DOHH2 (cell line): Measurements from ENCODE around the gene AKAP5.

Experiments
- H3F3A ChIP-seq: fragments of 200-600 bp; sonication (generic), shearing (Covaris generic); 2 replicates; pipeline ENCODE4 v1.6.0; 2016; ENCODE audit warnings: antibody characterized with exemption, mild to moderate bottlenecking; ENCODE audit not compliant: control insufficient read depth, insufficient read depth
- H3K27ac ChIP-seq: fragments of 200-600 bp; sonication (generic); 2 replicates; pipeline ENCODE4 v1.5.1; 2014; ENCODE audit warnings: low read depth, mild to moderate bottlenecking, low read length, moderate library complexity
- H3K27me3 ChIP-seq: fragments of 200-600 bp; sonication (generic); 2 replicates; pipeline ENCODE4 v1.6.1; 2014; ENCODE audit warnings: mild to moderate bottlenecking, low read length, mixed read lengths; ENCODE audit not compliant: control insufficient read depth
- H3K36me3 ChIP-seq: fragments of 200-600 bp; sonication (generic); 2 replicates; pipeline ENCODE4 v1.6.1; 2014; ENCODE audit warnings: mild to moderate bottlenecking, low read length, moderate library complexity, mixed read lengths; ENCODE audit not compliant: control insufficient read depth
- H3K4me1 ChIP-seq: fragments of 200-600 bp; sonication (generic); 2 replicates; pipeline ENCODE4 v1.6.1; 2014; ENCODE audit warnings: mild to moderate bottlenecking, low read length, mixed read lengths; ENCODE audit not compliant: control insufficient read depth
- H3K4me2 ChIP-seq: fragments of 200-600 bp; sonication (generic); 2 replicates; pipeline ENCODE4 v1.6.0; 2014; ENCODE audit warnings: mild to moderate bottlenecking, low read length, moderate library complexity
- H3K4me3 ChIP-seq: fragments of 200-600 bp; sonication (generic); 2 replicates; pipeline ENCODE4 v1.5.1; 2014; ENCODE audit warnings: mild to moderate bottlenecking, low read length, mixed read lengths
- H3K79me2 ChIP-seq: fragments of 200-600 bp; sonication (generic); 2 replicates; pipeline ENCODE4 v1.6.1; 2014; ENCODE audit warnings: mild to moderate bottlenecking, low read length, mixed read lengths; ENCODE audit not compliant: control insufficient read depth
- H3K9me2 ChIP-seq: fragments of 200-600 bp; sonication (generic); replicated peaks from 2 replicates; pipeline ENCODE4 v1.6.1; 2014; ENCODE audit warnings: mild to moderate bottlenecking, low read length, mixed read lengths; ENCODE audit not compliant: control insufficient read depth
- H3K9me3 ChIP-seq: fragments of 200-600 bp; sonication (generic); 2 replicates; pipeline ENCODE4 v1.6.1; 2014; ENCODE audit warnings: antibody characterized with exemption, low read length, mixed read lengths; ENCODE audit not compliant: control insufficient read depth, insufficient read depth
- H4K20me1 ChIP-seq: fragments of 200-600 bp; sonication (generic); 2 replicates; pipeline ENCODE4 v1.6.0; 2014; ENCODE audit warnings: low read depth, mild to moderate bottlenecking, antibody characterized with exemption, low read length, moderate library complexity; ENCODE audit not compliant: control insufficient read depth, insufficient read depth
- CTCF ChIP-seq: fragments of 200-600 bp; sonication (generic); IDR thresholded peaks from one replicate; pipeline ENCODE4 v1.5.1; 2014; ENCODE audit warnings: antibody characterized with exemption, mild to moderate bottlenecking, low read depth, low read length; ENCODE audit not compliant: poor library complexity, severe bottlenecking
- EZH2phosphoT487 ChIP-seq: fragments of 200-600 bp; sonication (generic); IDR thresholded peaks from 2 replicates; pipeline ENCODE4 v1.6.1; 2017; ENCODE audit warnings: borderline replicate concordance, mild to moderate bottlenecking, antibody characterized with exemption, low read length, moderate library complexity, mixed read lengths

Gene AKAP5

GRCh38 chr14:64491637-64492036, 26.3 kb downstream of the AKAP5 start:
- no peak overlapping the region for H3K4me3 ChIP-seq
- no peak overlapping the region for H3K4me2 ChIP-seq
- H3K4me1 ChIP-seq: no peaks in the 10 kb centered on the region; the same call in 1 of the 2 replicates
- H3K9me3 ChIP-seq: no peaks in the 10 kb centered on the region
- peaks cover 71% of the 10 kb centered on the region for H3K36me3 ChIP-seq
- no peak overlapping the region for H3K27ac ChIP-seq
- H3F3A ChIP-seq: peaks cover 10% of the 10 kb centered on the region; the same call in 1 of the 2 replicates
- TF ChIP-seq CTCF (no peak), EZH2phosphoT487 (no peak)
- peaks cover 5% of the 10 kb centered on the region; the same call in 1 of the 2 replicates for H4K20me1 ChIP-seq
- peaks cover 71% of the 10 kb centered on the region for H3K79me2 ChIP-seq
- no peaks in the 10 kb centered on the region for H3K9me2 ChIP-seq
- no peaks in the 10 kb centered on the region for H3K27me3 ChIP-seq

- Histone ChIP-seq H4K20me1 (peaks cover 10% of the 10 kb centered on the region; the same call in 1 of the 2 replicates), H3K27ac (no peak overlapping the region), H3K4me1 (peaks cover 6% of the 10 kb centered on the region), H3K27me3 (no peaks in the 10 kb centered on the region), H3K4me2 (no peak overlapping the region), H3K79me2 (peaks cover 77% of the 10 kb centered on the region), H3K4me3 (no peak overlapping the region), H3K9me2 (no peaks in the 10 kb centered on the region), H3F3A (peaks cover 12% of the 10 kb centered on the region; the same call in 1 of the 2 replicates), H3K36me3 (peaks cover 69% of the 10 kb centered on the region), H3K9me3 (no peaks in the 10 kb centered on the region)
- TF ChIP-seq EZH2phosphoT487 (no peak), CTCF (no peak)
These were observed 28.2 kb downstream of the AKAP5 start for GRCh38 chr14:64493455-64493854.

GRCh38 chr14:64495252-64495651, 30.0 kb downstream of the AKAP5 start:
- Histone ChIP-seq H3K27ac (no peak overlapping the region), H3K4me3 (no peak overlapping the region), H4K20me1 (peaks cover 10% of the 10 kb centered on the region; the same call in 1 of the 2 replicates), H3K9me3 (no peaks in the 10 kb centered on the region), H3K27me3 (no peaks in the 10 kb centered on the region), H3K4me2 (no peak overlapping the region), H3K79me2 (peaks cover 93% of the 10 kb centered on the region), H3F3A (peaks cover 12% of the 10 kb centered on the region; the same call in 1 of the 2 replicates), H3K36me3 (peaks cover 79% of the 10 kb centered on the region), H3K9me2 (no peaks in the 10 kb centered on the region), H3K4me1 (peaks cover 19% of the 10 kb centered on the region)
- TF ChIP-seq EZH2phosphoT487 (no peak), CTCF (no peak)
